ENCODE data around the gene TSC22D1. TPM values are rescaled to one million over a fixed set of nuclear protein-coding genes. Genes with fewer than 3 reads are reported as not detected.

TSC22D1 gene
- total RNA-seq, 1 donor from 2014 or later = 70.0 TPM

- H3K27me3 ChIP-seq (ENCODE audit: control insufficient read depth, insufficient read depth, low read length) = no peaks in the 10 kb centered on the region
- H3K4me3 ChIP-seq (ENCODE audit: low read depth, low read length) = no peak overlapping the region
- TF ChIP-seq CTCF (IDR thresholded peaks at IDR 0.05; ENCODE audit: insufficient read depth, low read length, poor library complexity, severe bottlenecking) = no peak
- H3K36me3 ChIP-seq (ENCODE audit: control insufficient read depth, insufficient read depth, low read length) = no peaks in the 10 kb centered on the region
- no peak for DNase-seq (ENCODE audit: low read depth)
Measured at GRCh38 chr13:44555207-44555606, 20.9 kb downstream of the TSC22D1 start.

GRCh38 chr13:44549476-44549875 is 26.7 kb downstream of the TSC22D1 start:
- no peak overlapping the region for H3K4me3 ChIP-seq (ENCODE audit: low read depth, low read length)
- DNase-seq (ENCODE audit: low read depth) = no peak
- H3K36me3 ChIP-seq (ENCODE audit: control insufficient read depth, insufficient read depth, low read length) = no peaks in the 10 kb centered on the region
- H3K27me3 ChIP-seq (ENCODE audit: control insufficient read depth, insufficient read depth, low read length) = no peaks in the 10 kb centered on the region
- no peak for TF ChIP-seq CTCF (IDR thresholded peaks at IDR 0.05; ENCODE audit: insufficient read depth, low read length, poor library complexity, severe bottlenecking)

- DNase-seq (ENCODE audit: low read depth) = no peak
- no peak for TF ChIP-seq CTCF (IDR thresholded peaks at IDR 0.05; ENCODE audit: insufficient read depth, low read length, poor library complexity, severe bottlenecking)
- no peaks in the 10 kb centered on the region for H3K27me3 ChIP-seq (ENCODE audit: control insufficient read depth, insufficient read depth, low read length)
- no peak overlapping the region for H3K4me3 ChIP-seq (ENCODE audit: low read depth, low read length)
- no peaks in the 10 kb centered on the region for H3K36me3 ChIP-seq (ENCODE audit: control insufficient read depth, insufficient read depth, low read length)
Measured at GRCh38 chr13:44546164-44546563, 30.0 kb downstream of the TSC22D1 start.

GRCh38 chr13:44543369-44543768 is 32.8 kb downstream of the TSC22D1 start:
- Histone ChIP-seq H3K4me3 (ENCODE audit: low read depth, low read length) (no peak overlapping the region), H3K27me3 (ENCODE audit: control insufficient read depth, insufficient read depth, low read length) (no peaks in the 10 kb centered on the region), H3K36me3 (ENCODE audit: control insufficient read depth, insufficient read depth, low read length) (no peaks in the 10 kb centered on the region)
- no peak for DNase-seq (ENCODE audit: low read depth)
- TF ChIP-seq CTCF (IDR thresholded peaks at IDR 0.05; ENCODE audit: insufficient read depth, low read length, poor library complexity, severe bottlenecking) = no peak

- no peak for TF ChIP-seq CTCF (IDR thresholded peaks at IDR 0.05; ENCODE audit: insufficient read depth, low read length, poor library complexity, severe bottlenecking)
- H3K36me3 ChIP-seq (ENCODE audit: control insufficient read depth, insufficient read depth, low read length) = no peaks in the 10 kb centered on the region
- H3K4me3 ChIP-seq (ENCODE audit: low read depth, low read length) = no peak overlapping the region
- no peaks in the 10 kb centered on the region for H3K27me3 ChIP-seq (ENCODE audit: control insufficient read depth, insufficient read depth, low read length)
- DNase-seq (ENCODE audit: low read depth) = no peak
Measured at GRCh38 chr13:44542361-44542760, 33.8 kb downstream of the TSC22D1 start.

- Histone ChIP-seq H3K36me3 (ENCODE audit: control insufficient read depth, insufficient read depth, low read length) (no peaks in the 10 kb centered on the region), H3K27me3 (ENCODE audit: control insufficient read depth, insufficient read depth, low read length) (no peaks in the 10 kb centered on the region), H3K4me3 (ENCODE audit: low read depth, low read length) (no peak overlapping the region)
- no peak for TF ChIP-seq CTCF (IDR thresholded peaks at IDR 0.05; ENCODE audit: insufficient read depth, low read length, poor library complexity, severe bottlenecking)
- no peak for DNase-seq (ENCODE audit: low read depth)
Measured at GRCh38 chr13:44541601-44542000, 34.5 kb downstream of the TSC22D1 start.

All from kidney epithelial cell (primary cell).